ENCODE results near the gene KCNN4. TPM values are rescaled to one million over a fixed set of nuclear protein-coding genes. Genes with fewer than 3 reads are reported as not detected.

Gene KCNN4
- polyA plus RNA-seq, 1 of the 3 experiments (the other 2 are of a cell fraction), result 22.2 TPM

DNA sequence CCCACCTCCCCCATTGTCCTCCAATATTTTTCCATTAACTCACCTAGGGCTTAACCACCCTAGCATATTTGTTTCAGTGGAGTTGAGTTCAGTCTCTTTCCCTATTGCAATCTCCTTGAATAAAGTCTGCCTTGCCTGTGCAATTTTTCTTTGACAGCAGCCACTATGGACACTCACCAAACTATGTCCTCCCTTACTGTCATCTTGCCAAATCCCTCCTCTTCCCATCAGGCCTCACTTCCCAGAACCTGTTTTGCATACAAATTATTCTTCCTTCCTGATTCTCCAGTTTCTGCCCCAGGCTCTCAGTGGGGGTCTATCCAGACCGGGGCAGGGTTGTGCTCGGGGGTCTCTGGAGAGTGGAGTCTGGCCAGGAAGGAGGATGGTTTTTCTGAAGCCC is 23.7 kb upstream of the KCNN4 start (continued):
- TF ChIP-seq, protein P1, sequence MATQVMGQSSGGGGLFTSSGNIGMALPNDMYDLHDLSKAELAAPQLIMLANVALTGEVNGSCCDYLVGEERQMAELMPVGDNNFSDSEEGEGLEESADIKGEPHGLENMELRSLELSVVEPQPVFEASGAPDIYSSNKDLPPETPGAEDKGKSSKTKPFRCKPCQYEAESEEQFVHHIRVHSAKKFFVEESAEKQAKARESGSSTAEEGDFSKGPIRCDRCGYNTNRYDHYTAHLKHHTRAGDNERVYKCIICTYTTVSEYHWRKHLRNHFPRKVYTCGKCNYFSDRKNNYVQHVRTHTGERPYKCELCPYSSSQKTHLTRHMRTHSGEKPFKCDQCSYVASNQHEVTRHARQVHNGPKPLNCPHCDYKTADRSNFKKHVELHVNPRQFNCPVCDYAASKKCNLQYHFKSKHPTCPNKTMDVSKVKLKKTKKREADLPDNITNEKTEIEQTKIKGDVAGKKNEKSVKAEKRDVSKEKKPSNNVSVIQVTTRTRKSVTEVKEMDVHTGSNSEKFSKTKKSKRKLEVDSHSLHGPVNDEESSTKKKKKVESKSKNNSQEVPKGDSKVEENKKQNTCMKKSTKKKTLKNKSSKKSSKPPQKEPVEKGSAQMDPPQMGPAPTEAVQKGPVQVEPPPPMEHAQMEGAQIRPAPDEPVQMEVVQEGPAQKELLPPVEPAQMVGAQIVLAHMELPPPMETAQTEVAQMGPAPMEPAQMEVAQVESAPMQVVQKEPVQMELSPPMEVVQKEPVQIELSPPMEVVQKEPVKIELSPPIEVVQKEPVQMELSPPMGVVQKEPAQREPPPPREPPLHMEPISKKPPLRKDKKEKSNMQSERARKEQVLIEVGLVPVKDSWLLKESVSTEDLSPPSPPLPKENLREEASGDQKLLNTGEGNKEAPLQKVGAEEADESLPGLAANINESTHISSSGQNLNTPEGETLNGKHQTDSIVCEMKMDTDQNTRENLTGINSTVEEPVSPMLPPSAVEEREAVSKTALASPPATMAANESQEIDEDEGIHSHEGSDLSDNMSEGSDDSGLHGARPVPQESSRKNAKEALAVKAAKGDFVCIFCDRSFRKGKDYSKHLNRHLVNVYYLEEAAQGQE (IDR thresholded peaks at IDR 0.05; ENCODE audit: low read depth, low read length), result no peak
- TF ChIP-seq SIN3A (IDR thresholded peaks at IDR 0.05; ENCODE audit: borderline replicate concordance, low read depth, low read length), result no peak
- TF ChIP-seq GABPA (IDR thresholded peaks at IDR 0.05; ENCODE audit: low read depth), result no peak

DNA sequence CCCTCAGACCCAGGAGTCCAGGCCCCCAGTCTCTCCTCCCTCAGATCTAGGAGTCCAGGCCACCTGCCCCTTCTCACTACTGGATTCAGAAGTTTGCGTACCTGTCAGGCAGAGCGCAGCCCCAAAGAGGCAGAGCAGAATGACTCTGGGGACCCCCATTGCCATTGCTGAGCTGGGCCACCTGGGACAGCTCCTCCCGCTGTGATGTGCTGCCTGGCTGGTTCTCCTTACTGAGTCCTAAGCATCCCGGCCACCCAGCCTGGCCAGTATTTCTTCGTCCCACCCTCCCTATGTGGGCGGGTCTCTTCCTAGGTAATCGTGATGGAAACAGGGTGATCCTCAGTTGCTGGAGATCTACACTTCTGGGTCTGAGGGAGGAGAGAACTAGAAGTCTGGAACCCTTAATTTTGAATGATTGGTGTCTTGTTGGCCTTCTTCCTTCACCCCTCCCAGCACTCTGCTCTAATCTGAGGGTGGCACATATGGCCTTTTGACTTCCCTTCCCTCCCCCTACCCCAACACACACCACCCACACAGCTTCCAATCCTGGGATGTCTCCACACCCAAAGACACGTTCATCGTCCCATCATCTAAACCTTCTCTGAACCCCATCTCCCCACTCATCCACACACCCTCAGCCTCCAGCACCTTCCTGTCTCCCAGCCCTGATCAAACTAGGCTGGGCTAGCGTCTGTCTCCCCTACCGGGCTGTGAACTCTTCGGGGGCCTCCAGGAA is 21.6 kb upstream of the KCNN4 start, which contains the start of gene LYPD5:
TSS of gene LYPD5 (minus strand) at position 232 of the 736 bp plus-strand sequence. CDS start at position 165, 67 bp downstream.
- H3K9me2 ChIP-seq, result no peaks in the 10 kb centered on the region
- no peaks in the 10 kb centered on the region for H3F3A ChIP-seq (replicated peaks; ENCODE audit: insufficient read depth)
- ChIA-PET POLR2A (no interaction called here), CTCF (interaction anchor here (0.6 kb wide), 1 partner anchor 17 kb away, joined by 3 read pairs; no protein-coding TSS in a partner anchor)
- H2AFZ ChIP-seq (ENCODE audit: low read depth), result no peak within 1 kb of the TSS
- no peaks in the 10 kb centered on the region for H4K20me1 ChIP-seq (ENCODE audit: insufficient read depth)
- 46% methylated on average over 12 of the region's 12 CpGs for WGBS (ENCODE audit: low lambda C conversion rate)
- H3K27me3 ChIP-seq (ENCODE audit: insufficient read depth), result peaks cover under 1% of the 10 kb centered on the region; the same call in 1 of the 2 replicates
- no peaks in the 10 kb centered on the region for H3K36me3 ChIP-seq (replicated peaks in 1 of 2; ENCODE audit: control insufficient read depth in 1 of 2, insufficient read depth in 2 of 2, low read length in 1 of 2)
- no peak within 1 kb of the TSS for H3K4me3 ChIP-seq (ENCODE audit: low read depth in 2 of 2, low read length in 1 of 2)
- H3K9ac ChIP-seq, result no peak within 1 kb of the TSS
- no peak for DNase-seq
- peaks cover 0 to 7% of the 10 kb centered on the region in 2 experiments; a peak in 1 of 4 replicates for H3K4me1 ChIP-seq (ENCODE audit: control insufficient read depth in 1 of 2, insufficient read depth in 2 of 2, low read depth in 1 of 2, low read length in 1 of 2)
- no peak for TF ChIP-seq CHD2 (IDR thresholded peaks at IDR 0.05; ENCODE audit: low read length, partially characterized antibody)
- TF ChIP-seq NRF1 (IDR thresholded peaks at IDR 0.05; ENCODE audit: low read depth, low read length), result no peak
- TF ChIP-seq EP300 (IDR thresholded peaks at IDR 0.05; ENCODE audit: borderline replicate concordance in 1 of 2, low read depth in 1 of 2, low read length in 1 of 2), result no peak
- TF ChIP-seq, protein P1 (IDR thresholded peaks at IDR 0.05; ENCODE audit: low read depth, low read length), result peak; percentile 60; the same call in 1 of the 2 replicates
- TF ChIP-seq POLR2AphosphoS5 (IDR thresholded peaks at IDR 0.05; ENCODE audit: low read depth, low read length), result no peak
- TF ChIP-seq FOXJ3 (CRISPR knock-in tag; IDR thresholded peaks at IDR 0.05), result no peak
- TF ChIP-seq, protein P2, sequence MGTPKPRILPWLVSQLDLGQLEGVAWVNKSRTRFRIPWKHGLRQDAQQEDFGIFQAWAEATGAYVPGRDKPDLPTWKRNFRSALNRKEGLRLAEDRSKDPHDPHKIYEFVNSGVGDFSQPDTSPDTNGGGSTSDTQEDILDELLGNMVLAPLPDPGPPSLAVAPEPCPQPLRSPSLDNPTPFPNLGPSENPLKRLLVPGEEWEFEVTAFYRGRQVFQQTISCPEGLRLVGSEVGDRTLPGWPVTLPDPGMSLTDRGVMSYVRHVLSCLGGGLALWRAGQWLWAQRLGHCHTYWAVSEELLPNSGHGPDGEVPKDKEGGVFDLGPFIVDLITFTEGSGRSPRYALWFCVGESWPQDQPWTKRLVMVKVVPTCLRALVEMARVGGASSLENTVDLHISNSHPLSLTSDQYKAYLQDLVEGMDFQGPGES (IDR thresholded peaks at IDR 0.05; ENCODE audit: low read depth, low read length), result no peak
- H3K27ac ChIP-seq (ENCODE audit: low read depth in 2 of 2, low read length in 1 of 2), result no peak within 1 kb of the TSS
- no peak within 1 kb of the TSS for H3K4me2 ChIP-seq
- no peaks in the 10 kb centered on the region for H3K9me3 ChIP-seq
- no peaks in the 10 kb centered on the region for H3K79me2 ChIP-seq (ENCODE audit: insufficient read depth)

Data from SK-N-SH (cell line).